ENCODE data around the gene ADI1.

DNA sequence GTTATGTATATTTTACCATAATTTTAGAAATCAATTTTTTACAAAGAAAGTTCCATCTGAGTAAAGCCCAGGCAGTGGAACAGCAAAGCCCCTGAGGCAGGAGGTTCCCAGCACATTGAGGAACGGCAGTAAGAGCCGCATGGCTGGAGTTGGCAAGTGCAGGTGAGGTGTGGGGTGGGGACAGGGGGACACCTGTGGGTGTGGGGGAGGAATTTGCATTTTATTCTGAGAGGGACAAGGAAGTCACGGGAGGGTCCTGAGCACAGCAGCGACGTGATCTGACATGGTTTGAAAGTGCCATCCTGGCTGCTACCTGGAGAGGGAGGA is 16.1 kb upstream of the ADI1 start:
- TF ChIP-seq, protein P1, sequence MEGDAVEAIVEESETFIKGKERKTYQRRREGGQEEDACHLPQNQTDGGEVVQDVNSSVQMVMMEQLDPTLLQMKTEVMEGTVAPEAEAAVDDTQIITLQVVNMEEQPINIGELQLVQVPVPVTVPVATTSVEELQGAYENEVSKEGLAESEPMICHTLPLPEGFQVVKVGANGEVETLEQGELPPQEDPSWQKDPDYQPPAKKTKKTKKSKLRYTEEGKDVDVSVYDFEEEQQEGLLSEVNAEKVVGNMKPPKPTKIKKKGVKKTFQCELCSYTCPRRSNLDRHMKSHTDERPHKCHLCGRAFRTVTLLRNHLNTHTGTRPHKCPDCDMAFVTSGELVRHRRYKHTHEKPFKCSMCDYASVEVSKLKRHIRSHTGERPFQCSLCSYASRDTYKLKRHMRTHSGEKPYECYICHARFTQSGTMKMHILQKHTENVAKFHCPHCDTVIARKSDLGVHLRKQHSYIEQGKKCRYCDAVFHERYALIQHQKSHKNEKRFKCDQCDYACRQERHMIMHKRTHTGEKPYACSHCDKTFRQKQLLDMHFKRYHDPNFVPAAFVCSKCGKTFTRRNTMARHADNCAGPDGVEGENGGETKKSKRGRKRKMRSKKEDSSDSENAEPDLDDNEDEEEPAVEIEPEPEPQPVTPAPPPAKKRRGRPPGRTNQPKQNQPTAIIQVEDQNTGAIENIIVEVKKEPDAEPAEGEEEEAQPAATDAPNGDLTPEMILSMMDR (IDR thresholded peaks at IDR 0.05): no peak
- TF ChIP-seq POLR2A (IDR thresholded peaks at IDR 0.05; ENCODE audit: low read depth): no peak
- TF ChIP-seq EP300 (IDR thresholded peaks at IDR 0.05): no peak

Data from esophagus muscularis mucosa (tissue), 4 donors.